Measurements from ENCODE around the gene EBP. TPM values are rescaled to one million over a fixed set of nuclear protein-coding genes. Genes with fewer than 3 reads are reported as not detected.

The EBP gene
- total RNA-seq, 2 donors from 2014 or later = 3.5 to 18.8 TPM

GRCh38 chrX:48504261-48504660 is 17.3 kb upstream of the EBP start:
- no peaks in the 10 kb centered on the region for H3K9me3 ChIP-seq
- no peak for ATAC-seq (ENCODE audit: insufficient number of reproducible peaks, low FRiP score, low read depth)
- no peaks in the 10 kb centered on the region for H3K36me3 ChIP-seq
- no peak for TF ChIP-seq CTCF (IDR thresholded peaks at IDR 0.05)
- H3K4me3 ChIP-seq = no peak overlapping the region
- no peaks in the 10 kb centered on the region for H3K27me3 ChIP-seq (replicated peaks; ENCODE audit: insufficient read depth)
- H3K4me1 ChIP-seq (ENCODE audit: control insufficient read depth in 1 of 2, low read depth in 2 of 2) = no peaks in the 10 kb centered on the region
- no peak overlapping the region for H3K27ac ChIP-seq
- no peak for DNase-seq (ENCODE audit: low spot score)

GRCh38 chrX:48505481-48505880 is 16.1 kb upstream of the EBP start:
- TF ChIP-seq CTCF (IDR thresholded peaks at IDR 0.05) = no peak
- Histone ChIP-seq H3K4me1 (ENCODE audit: control insufficient read depth in 1 of 2, low read depth in 2 of 2) (peaks cover 0 to 8% of the 10 kb centered on the region in 2 donors), H3K4me3 (no peak overlapping the region), H3K27me3 (replicated peaks; ENCODE audit: insufficient read depth) (no peaks in the 10 kb centered on the region), H3K27ac (no peak overlapping the region), H3K9me3 (no peaks in the 10 kb centered on the region), H3K36me3 (no peaks in the 10 kb centered on the region)
- DNase-seq (ENCODE audit: low spot score) (no peak), ATAC-seq (ENCODE audit: insufficient number of reproducible peaks, low FRiP score, low read depth) (no peak)

GRCh38 chrX:48507246-48507645 is 14.4 kb upstream of the EBP start:
- no peak overlapping the region for H3K4me3 ChIP-seq
- no peaks in the 10 kb centered on the region for H3K27me3 ChIP-seq (replicated peaks; ENCODE audit: insufficient read depth)
- no peaks in the 10 kb centered on the region for H3K36me3 ChIP-seq
- no peak for TF ChIP-seq CTCF (IDR thresholded peaks at IDR 0.05)
- peaks cover 0 to 8% of the 10 kb centered on the region in 2 donors for H3K4me1 ChIP-seq (ENCODE audit: control insufficient read depth in 1 of 2, low read depth in 2 of 2)
- H3K27ac ChIP-seq = no peak overlapping the region
- DNase-seq (ENCODE audit: low spot score) (no peak), ATAC-seq (ENCODE audit: insufficient number of reproducible peaks, low FRiP score, low read depth) (no peak)
- H3K9me3 ChIP-seq = no peaks in the 10 kb centered on the region

GRCh38 chrX:48508400-48509244 is 13.0 kb upstream of the EBP start, which contains the start of gene PORCN:
Gene PORCN, plus strand, starts transcription at chrX:48508992. Its CDS starts 829 bp downstream, at chrX:48509821.
- Histone ChIP-seq H3K4me1 (ENCODE audit: control insufficient read depth in 1 of 2, low read depth in 2 of 2) (peaks cover 0 to 8% of the 10 kb centered on the region in 2 donors), H3K36me3 (no peaks in the 10 kb centered on the region), H3K27ac (peak within 1 kb of the TSS in 1 of 2 donors; percentile 57), H3K9me3 (no peaks in the 10 kb centered on the region), H3K27me3 (replicated peaks; ENCODE audit: insufficient read depth) (no peaks in the 10 kb centered on the region), H3K4me3 (peak within 1 kb of the TSS; percentile 85)
- DNase-seq (ENCODE audit: low spot score) (no peak), ATAC-seq (ENCODE audit: insufficient number of reproducible peaks, low FRiP score, low read depth) (no peak)
- no peak for TF ChIP-seq CTCF (IDR thresholded peaks at IDR 0.05)

- Histone ChIP-seq H3K36me3 (no peaks in the 10 kb centered on the region), H3K27ac (peak overlapping the region in 1 of 2 donors; percentile 57), H3K27me3 (replicated peaks; ENCODE audit: insufficient read depth) (no peaks in the 10 kb centered on the region), H3K4me3 (peak overlapping the region; percentile 85), H3K4me1 (ENCODE audit: control insufficient read depth in 1 of 2, low read depth in 2 of 2) (peaks cover 0 to 8% of the 10 kb centered on the region in 2 donors), H3K9me3 (no peaks in the 10 kb centered on the region)
- TF ChIP-seq CTCF (IDR thresholded peaks at IDR 0.05) = no peak
- ATAC-seq (ENCODE audit: insufficient number of reproducible peaks, low FRiP score, low read depth) = no peak
- DNase-seq (ENCODE audit: low spot score) = no peak
Observed at GRCh38 chrX:48509245-48509590, 12.4 kb upstream of the EBP start.
